ENCODE measurements around the gene ANAPC4.

GRCh38 chr4:25346913-25347312 lies 30.1 kb upstream of the ANAPC4 start:
- TF ChIP-seq MAFK (IDR thresholded peaks at IDR 0.05; ENCODE audit: low read depth, low read length), result no peak
- no peak for TF ChIP-seq POLR2A (IDR thresholded peaks at IDR 0.05; ENCODE audit: low read depth, low read length)
- TF ChIP-seq, protein P1, sequence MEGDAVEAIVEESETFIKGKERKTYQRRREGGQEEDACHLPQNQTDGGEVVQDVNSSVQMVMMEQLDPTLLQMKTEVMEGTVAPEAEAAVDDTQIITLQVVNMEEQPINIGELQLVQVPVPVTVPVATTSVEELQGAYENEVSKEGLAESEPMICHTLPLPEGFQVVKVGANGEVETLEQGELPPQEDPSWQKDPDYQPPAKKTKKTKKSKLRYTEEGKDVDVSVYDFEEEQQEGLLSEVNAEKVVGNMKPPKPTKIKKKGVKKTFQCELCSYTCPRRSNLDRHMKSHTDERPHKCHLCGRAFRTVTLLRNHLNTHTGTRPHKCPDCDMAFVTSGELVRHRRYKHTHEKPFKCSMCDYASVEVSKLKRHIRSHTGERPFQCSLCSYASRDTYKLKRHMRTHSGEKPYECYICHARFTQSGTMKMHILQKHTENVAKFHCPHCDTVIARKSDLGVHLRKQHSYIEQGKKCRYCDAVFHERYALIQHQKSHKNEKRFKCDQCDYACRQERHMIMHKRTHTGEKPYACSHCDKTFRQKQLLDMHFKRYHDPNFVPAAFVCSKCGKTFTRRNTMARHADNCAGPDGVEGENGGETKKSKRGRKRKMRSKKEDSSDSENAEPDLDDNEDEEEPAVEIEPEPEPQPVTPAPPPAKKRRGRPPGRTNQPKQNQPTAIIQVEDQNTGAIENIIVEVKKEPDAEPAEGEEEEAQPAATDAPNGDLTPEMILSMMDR (conservative IDR thresholded peaks at IDR 0.05; ENCODE audit: low read depth, low read length), result no peak
- no peak for TF ChIP-seq RCOR1 (IDR thresholded peaks at IDR 0.05; ENCODE audit: insufficient replicate concordance, low read length)
- TF ChIP-seq MXI1 (IDR thresholded peaks at IDR 0.05; ENCODE audit: borderline replicate concordance, low read depth, low read length), result no peak
- TF ChIP-seq FOS (IDR thresholded peaks at IDR 0.05; ENCODE audit: low read depth, low read length), result no peak
- TF ChIP-seq NFE2L2 (IDR thresholded peaks at IDR 0.05; ENCODE audit: low read depth, low read length), result no peak
- TF ChIP-seq, protein P2, sequence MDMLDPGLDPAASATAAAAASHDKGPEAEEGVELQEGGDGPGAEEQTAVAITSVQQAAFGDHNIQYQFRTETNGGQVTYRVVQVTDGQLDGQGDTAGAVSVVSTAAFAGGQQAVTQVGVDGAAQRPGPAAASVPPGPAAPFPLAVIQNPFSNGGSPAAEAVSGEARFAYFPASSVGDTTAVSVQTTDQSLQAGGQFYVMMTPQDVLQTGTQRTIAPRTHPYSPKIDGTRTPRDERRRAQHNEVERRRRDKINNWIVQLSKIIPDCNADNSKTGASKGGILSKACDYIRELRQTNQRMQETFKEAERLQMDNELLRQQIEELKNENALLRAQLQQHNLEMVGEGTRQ (IDR thresholded peaks at IDR 0.05; ENCODE audit: low read depth, low read length), result no peak
- TF ChIP-seq RAD21 (IDR thresholded peaks at IDR 0.05; ENCODE audit: low read length), result no peak
- TF ChIP-seq MAZ (IDR thresholded peaks at IDR 0.05; ENCODE audit: borderline replicate concordance, low read depth, low read length), result no peak
